Suprapubic skin (tissue), 4 donors: Measurements from ENCODE around the gene NUCB2. TPM values are rescaled to one million over a fixed set of nuclear protein-coding genes. Genes with fewer than 3 reads are reported as not detected.
"Not testable (repeated sequence)": the region's sequence is repeated elsewhere in the genome, so short reads cannot be mapped to it uniquely, and the experiment has no call there.

ENCODE experiments used
- DNase-seq, 2 donors: peaks; one replicate each; pipeline ENCODE4 v3.0.0-alpha.2; 2019; ENCODE audit warnings: low spot score in 2 of 2
- H3K27ac ChIP-seq: fragments of 200-600 bp; sonication (generic); one replicate; pipeline ENCODE4 v1.5.1; 2019
- H3K27me3 ChIP-seq: fragments of 200-600 bp; sonication (generic); one replicate; pipeline ENCODE4 v1.5.1; 2019
- H3K36me3 ChIP-seq: fragments of 200-600 bp; sonication (generic); one replicate; pipeline ENCODE4 v1.5.1; 2019
- H3K4me1 ChIP-seq: fragments of 200-600 bp; sonication (generic); one replicate; pipeline ENCODE4 v1.5.1; 2019
- H3K4me3 ChIP-seq: fragments of 200-600 bp; sonication (generic); one replicate; pipeline ENCODE4 v1.5.1; 2019; ENCODE audit warnings: mild to moderate bottlenecking
- H3K9me3 ChIP-seq: fragments of 200-600 bp; sonication (generic); one replicate; pipeline ENCODE4 v1.5.1; 2019
- CTCF ChIP-seq, 2 donors: fragments of 200-600 bp in 1 of 2; fragments of 450-650 bp in 1 of 2; sonication (generic) in 1 of 2; IDR thresholded peaks; one replicate each; pipeline ENCODE4 v1.5.1; 2016 to 2019; ENCODE audit warnings: antibody characterized with exemption in 2 of 2, mild to moderate bottlenecking in 1 of 2, moderate library complexity in 1 of 2
- EP300 ChIP-seq: sonication (generic); formaldehyde crosslinking; IDR thresholded peaks from one replicate; pipeline ENCODE4 v1.6.1; 2017; ENCODE audit warnings: antibody characterized with exemption
- POLR2A ChIP-seq, 2 donors: fragments of 450-650 bp; IDR thresholded peaks; one replicate each; pipeline ENCODE4 v1.6.1; 2017; ENCODE audit warnings: antibody characterized with exemption in 2 of 2, mild to moderate bottlenecking in 2 of 2, moderate library complexity in 2 of 2
- POLR2AphosphoS5 ChIP-seq, 3 donors: sonication (generic); formaldehyde crosslinking; IDR thresholded peaks; one replicate each; pipeline ENCODE4 v1.6.1; 2017; ENCODE audit warnings: antibody characterized with exemption in 3 of 3
- whole genome bisulfite sequencing: methylation state at CpG from one replicate; pipeline ENCODE4 v1.1.5; 2018; 5-methylcytosine and 5-hydroxymethylcytosine counted together
- total RNA-seq, 4 donors: library from RNA; depleted of rRNA; stranded (reverse); fragments of >200 nt; gene quantifications; one replicate each; pipeline ENCODE4 v1.1.0, GENCODE V29; 2016

NUCB2 gene
- total RNA-seq, 4 donors from 2014 or later, result 12.7 to 35.1 (median 31.1) TPM

DNA sequence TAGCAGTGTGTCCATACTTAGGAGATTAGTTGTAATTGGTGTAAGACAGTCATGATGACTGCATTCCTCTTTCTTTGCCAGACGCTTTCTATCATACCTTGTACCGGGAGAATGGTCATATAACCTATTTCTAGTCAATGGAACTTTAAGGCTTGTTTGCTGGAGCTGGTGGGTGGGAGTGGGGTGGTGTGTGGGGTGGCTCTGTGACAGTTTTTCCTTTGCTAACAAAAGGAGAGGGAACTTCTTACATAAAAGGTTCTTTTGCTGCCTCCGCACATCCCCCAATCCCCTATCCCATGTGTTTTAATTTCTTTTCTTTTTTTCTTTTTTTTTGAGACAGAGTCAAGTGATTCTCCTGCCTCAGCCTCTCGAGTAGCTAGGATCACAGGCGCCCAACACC lies 9.8 kb upstream of the NUCB2 start:
- DNase-seq, result no peak
- no peaks in the 10 kb centered on the region for H3K9me3 ChIP-seq
- no peaks in the 10 kb centered on the region for H3K36me3 ChIP-seq
- no peak for TF ChIP-seq EP300
- TF ChIP-seq POLR2AphosphoS5 (IDR thresholded peaks at IDR 0.05), result no peak
- no peak for TF ChIP-seq CTCF (IDR thresholded peaks at IDR 0.05)
- TF ChIP-seq POLR2A (IDR thresholded peaks at IDR 0.05), result no peak
- no peak overlapping the region for H3K27ac ChIP-seq
- H3K27me3 ChIP-seq, result no peaks in the 10 kb centered on the region
- no peak overlapping the region for H3K4me3 ChIP-seq
- WGBS, result 90% methylated on average over 5 of the region's 5 CpGs
- no peaks in the 10 kb centered on the region for H3K4me1 ChIP-seq

GRCh38 chr11:17267576-17267975 lies 9.0 kb upstream of the NUCB2 start:
- no peaks in the 10 kb centered on the region for H3K27me3 ChIP-seq
- no peak for DNase-seq
- WGBS, result 81% methylated on average over 5 of the region's 5 CpGs
- no peak overlapping the region for H3K4me3 ChIP-seq
- no peak for TF ChIP-seq POLR2AphosphoS5 (IDR thresholded peaks at IDR 0.05)
- TF ChIP-seq POLR2A (IDR thresholded peaks at IDR 0.05), result no peak
- no peak for TF ChIP-seq CTCF (IDR thresholded peaks at IDR 0.05)
- no peak for TF ChIP-seq EP300
- H3K9me3 ChIP-seq, result no peaks in the 10 kb centered on the region
- H3K36me3 ChIP-seq, result no peaks in the 10 kb centered on the region
- H3K4me1 ChIP-seq, result no peaks in the 10 kb centered on the region
- H3K27ac ChIP-seq, result no peak overlapping the region

GRCh38 chr11:17268500-17268899 lies 8.0 kb upstream of the NUCB2 start:
- not testable (repeated sequence) for H3K27me3 ChIP-seq, H3K9me3 ChIP-seq, H3K4me1 ChIP-seq, H3K36me3 ChIP-seq, H3K27ac ChIP-seq, H3K4me3 ChIP-seq, DNase-seq
- 96% methylated on average over 5 of the region's 5 CpGs for WGBS

GRCh38 chr11:17268902-17269301 lies 7.6 kb upstream of the NUCB2 start:
- TF ChIP-seq POLR2AphosphoS5 (IDR thresholded peaks at IDR 0.05), result no peak
- TF ChIP-seq CTCF (IDR thresholded peaks at IDR 0.05), result no peak
- no peak for TF ChIP-seq EP300
- TF ChIP-seq POLR2A (IDR thresholded peaks at IDR 0.05), result no peak
- no peaks in the 10 kb centered on the region for H3K27me3 ChIP-seq
- no peaks in the 10 kb centered on the region for H3K9me3 ChIP-seq
- WGBS, result 78% methylated on average over 3 of the region's 3 CpGs
- no peak overlapping the region for H3K27ac ChIP-seq
- H3K4me1 ChIP-seq, result peaks cover 4% of the 10 kb centered on the region
- no peaks in the 10 kb centered on the region for H3K36me3 ChIP-seq
- no peak for DNase-seq
- no peak overlapping the region for H3K4me3 ChIP-seq

DNA sequence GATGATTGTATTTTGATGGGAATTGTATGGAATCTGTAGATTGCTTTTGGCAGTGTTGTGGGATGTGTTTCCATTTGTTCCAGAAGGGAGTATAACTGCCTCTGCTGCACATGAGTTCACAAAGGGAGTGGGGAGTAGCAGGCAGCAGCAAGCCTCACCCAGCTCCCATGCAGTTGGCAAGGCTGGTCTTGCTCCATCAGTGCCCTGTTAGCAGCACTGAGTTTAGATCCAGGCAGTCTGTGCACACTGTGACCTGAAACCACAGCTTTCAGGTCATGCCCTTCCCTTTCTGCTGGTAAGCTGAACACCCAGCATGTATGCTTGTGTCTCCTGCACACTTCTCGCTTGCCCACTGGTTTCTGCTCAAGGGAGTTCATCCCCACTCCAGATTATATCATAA lies 3.7 kb upstream of the NUCB2 start:
- Histone ChIP-seq H3K4me3 (no peak overlapping the region), H3K4me1 (peaks cover 24% of the 10 kb centered on the region), H3K27ac (no peak overlapping the region), H3K9me3 (no peaks in the 10 kb centered on the region), H3K27me3 (no peaks in the 10 kb centered on the region), H3K36me3 (no peaks in the 10 kb centered on the region)
- no peak for TF ChIP-seq CTCF (IDR thresholded peaks at IDR 0.05)
- no peak for TF ChIP-seq POLR2A (IDR thresholded peaks at IDR 0.05)
- no peak for TF ChIP-seq EP300
- no peak for TF ChIP-seq POLR2AphosphoS5 (IDR thresholded peaks at IDR 0.05)
- 89% methylated on average over 1 of the region's 1 CpG for WGBS
- no peak for DNase-seq

- H3K9me3 ChIP-seq, result no peaks in the 10 kb centered on the region
- H3K27me3 ChIP-seq, result no peaks in the 10 kb centered on the region
- peaks cover 24% of the 10 kb centered on the region for H3K4me1 ChIP-seq
- TF ChIP-seq CTCF (IDR thresholded peaks at IDR 0.05) (no peak), EP300 (no peak), POLR2AphosphoS5 (IDR thresholded peaks at IDR 0.05) (no peak), POLR2A (IDR thresholded peaks at IDR 0.05) (no peak)
- DNase-seq, result no peak
- no peak overlapping the region for H3K27ac ChIP-seq
- 65% methylated on average over 6 of the region's 6 CpGs for WGBS
- no peaks in the 10 kb centered on the region for H3K36me3 ChIP-seq
- no peak overlapping the region for H3K4me3 ChIP-seq
These were observed 3.3 kb upstream of the NUCB2 start for GRCh38 chr11:17273211-17273610.
